ENCODE data around the gene IFITM2. TPM values are rescaled to one million over a fixed set of nuclear protein-coding genes. Genes with fewer than 3 reads are reported as not detected.
"Not testable (repeated sequence)": the region's sequence is repeated elsewhere in the genome, so short reads cannot be mapped to it uniquely, and the experiment has no call there.

IFITM2 gene
- total RNA-seq, result 1.4 and 3.7 TPM in 2 replicates

- not testable (repeated sequence) for FAIRE-seq; H3K27me3 ChIP-seq (ENCODE audit: control insufficient read depth, insufficient read depth, low read length); H3K36me3 ChIP-seq (ENCODE audit: control insufficient read depth, insufficient read depth, low read length)
- H3K4me3 ChIP-seq (ENCODE audit: low read depth, low read length), result peak within 1 kb of the TSS; percentile 47
- peak; percentile 36 for DNase-seq (ENCODE audit: low read depth)
Measured at GRCh38 chr11:307766-308708, at the start of gene IFITM2. Gene IFITM2 (plus strand): TSS chr11:307816. CDS start chr11:308193, 377 bp downstream.

GRCh38 chr11:259413-259812, 48.2 kb upstream of the IFITM2 start:
- no peak for DNase-seq (ENCODE audit: low read depth)
- H3K36me3 ChIP-seq (ENCODE audit: control insufficient read depth, insufficient read depth, low read length), result no peaks in the 10 kb centered on the region
- H3K27me3 ChIP-seq (ENCODE audit: control insufficient read depth, insufficient read depth, low read length), result no peaks in the 10 kb centered on the region
- no peak overlapping the region for H3K4me3 ChIP-seq (ENCODE audit: low read depth, low read length)
- TF ChIP-seq, protein P1, sequence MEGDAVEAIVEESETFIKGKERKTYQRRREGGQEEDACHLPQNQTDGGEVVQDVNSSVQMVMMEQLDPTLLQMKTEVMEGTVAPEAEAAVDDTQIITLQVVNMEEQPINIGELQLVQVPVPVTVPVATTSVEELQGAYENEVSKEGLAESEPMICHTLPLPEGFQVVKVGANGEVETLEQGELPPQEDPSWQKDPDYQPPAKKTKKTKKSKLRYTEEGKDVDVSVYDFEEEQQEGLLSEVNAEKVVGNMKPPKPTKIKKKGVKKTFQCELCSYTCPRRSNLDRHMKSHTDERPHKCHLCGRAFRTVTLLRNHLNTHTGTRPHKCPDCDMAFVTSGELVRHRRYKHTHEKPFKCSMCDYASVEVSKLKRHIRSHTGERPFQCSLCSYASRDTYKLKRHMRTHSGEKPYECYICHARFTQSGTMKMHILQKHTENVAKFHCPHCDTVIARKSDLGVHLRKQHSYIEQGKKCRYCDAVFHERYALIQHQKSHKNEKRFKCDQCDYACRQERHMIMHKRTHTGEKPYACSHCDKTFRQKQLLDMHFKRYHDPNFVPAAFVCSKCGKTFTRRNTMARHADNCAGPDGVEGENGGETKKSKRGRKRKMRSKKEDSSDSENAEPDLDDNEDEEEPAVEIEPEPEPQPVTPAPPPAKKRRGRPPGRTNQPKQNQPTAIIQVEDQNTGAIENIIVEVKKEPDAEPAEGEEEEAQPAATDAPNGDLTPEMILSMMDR (IDR thresholded peaks at IDR 0.05; ENCODE audit: insufficient read depth, low read length, severe bottlenecking), result no peak
- no peak for FAIRE-seq

GRCh38 chr11:261624-262023, 46.0 kb upstream of the IFITM2 start:
- Histone ChIP-seq H3K36me3 (ENCODE audit: control insufficient read depth, insufficient read depth, low read length) (no peaks in the 10 kb centered on the region), H3K27me3 (ENCODE audit: control insufficient read depth, insufficient read depth, low read length) (no peaks in the 10 kb centered on the region), H3K4me3 (ENCODE audit: low read depth, low read length) (no peak overlapping the region)
- FAIRE-seq, result no peak
- no peak for DNase-seq (ENCODE audit: low read depth)
- TF ChIP-seq, protein P1 (IDR thresholded peaks at IDR 0.05; ENCODE audit: insufficient read depth, low read length, severe bottlenecking), result no peak

DNA sequence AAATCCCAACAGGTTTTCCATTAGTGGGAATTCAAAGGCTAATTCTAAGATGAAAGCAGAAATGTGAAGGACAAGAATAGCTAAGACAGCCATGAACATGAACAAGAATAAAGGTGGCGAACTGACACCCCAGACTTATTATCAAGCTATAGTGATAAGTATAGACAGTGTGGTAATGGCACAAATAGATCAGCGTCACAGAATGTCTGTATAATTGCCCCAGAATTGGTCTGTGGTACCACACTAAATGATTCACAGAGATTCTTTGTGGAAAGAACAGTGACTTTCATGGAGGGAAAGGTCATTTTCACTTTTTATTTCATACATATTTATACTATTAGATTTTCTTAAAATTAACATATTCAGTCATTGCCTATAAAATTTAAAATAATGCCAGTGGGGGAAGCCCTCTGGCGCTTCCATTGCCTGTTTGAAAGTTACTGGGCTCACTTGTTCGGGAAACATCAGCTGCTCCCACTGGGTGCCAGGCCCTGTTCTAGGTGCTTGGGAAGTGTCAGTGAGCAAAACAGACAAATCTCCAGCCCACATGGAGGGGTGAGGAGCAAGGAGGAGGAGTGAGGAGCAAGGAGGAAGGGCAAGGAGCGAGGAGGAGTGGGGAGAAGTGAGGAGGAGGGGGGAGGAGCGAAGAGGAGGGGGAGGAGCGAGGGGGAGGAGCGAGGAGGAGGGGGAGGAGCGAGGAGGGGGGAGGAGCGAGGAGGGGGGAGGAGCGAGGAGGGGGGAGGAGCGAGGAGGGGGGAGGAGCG, 40.8 kb upstream of the IFITM2 start:
- TF ChIP-seq, protein P1 (IDR thresholded peaks at IDR 0.05; ENCODE audit: insufficient read depth, low read length, severe bottlenecking), result no peak
- Histone ChIP-seq H3K36me3 (ENCODE audit: control insufficient read depth, insufficient read depth, low read length) (no peaks in the 10 kb centered on the region), H3K4me3 (ENCODE audit: low read depth, low read length) (no peak overlapping the region), H3K27me3 (ENCODE audit: control insufficient read depth, insufficient read depth, low read length) (no peaks in the 10 kb centered on the region)
- FAIRE-seq, result no peak
- DNase-seq (ENCODE audit: low read depth), result no peak

- Histone ChIP-seq H3K4me3 (ENCODE audit: low read depth, low read length) (peak overlapping the region; percentile 1), H3K36me3 (ENCODE audit: control insufficient read depth, insufficient read depth, low read length) (no peaks in the 10 kb centered on the region), H3K27me3 (ENCODE audit: control insufficient read depth, insufficient read depth, low read length) (no peaks in the 10 kb centered on the region)
- FAIRE-seq (no peak), DNase-seq (ENCODE audit: low read depth) (no peak)
- TF ChIP-seq, protein P1 (IDR thresholded peaks at IDR 0.05; ENCODE audit: insufficient read depth, low read length, severe bottlenecking), result no peak
Measured at GRCh38 chr11:267491-267994, 40.1 kb upstream of the IFITM2 start.

- not testable (repeated sequence) for H3K4me3 ChIP-seq (ENCODE audit: low read depth, low read length); H3K27me3 ChIP-seq (ENCODE audit: control insufficient read depth, insufficient read depth, low read length); DNase-seq (ENCODE audit: low read depth); FAIRE-seq; H3K36me3 ChIP-seq (ENCODE audit: control insufficient read depth, insufficient read depth, low read length)
Measured at GRCh38 chr11:268716-269145, 38.9 kb upstream of the IFITM2 start.

All from bronchial epithelial cell (primary cell).